ENCODE measurements around the gene VDAC2.
A peak's percentile ranks its signal among the peaks of the same experiment; 100 is the strongest.

VDAC2 gene

GRCh38 chr10:75272094-75272493 is 61.5 kb downstream of the VDAC2 start:
- no peak overlapping the region for H3K27ac ChIP-seq (ENCODE audit: extremely low read depth, low read depth, low read length)
- H3K4me1 ChIP-seq (ENCODE audit: control insufficient read depth, insufficient read depth, low read length), result no peaks in the 10 kb centered on the region
- TF ChIP-seq SP2 (tag by site-specific recombination; IDR thresholded peaks at IDR 0.05), result no peak
- TF ChIP-seq REPIN1 (tag by site-specific recombination; IDR thresholded peaks at IDR 0.05; ENCODE audit: low read depth), result no peak
- TF ChIP-seq ZBTB21 (tag by site-specific recombination; IDR thresholded peaks at IDR 0.05), result no peak
- no peak for TF ChIP-seq ZNF560 (tag by site-specific recombination; IDR thresholded peaks at IDR 0.05; ENCODE audit: borderline replicate concordance)
- no peak for TF ChIP-seq ZNF302 (tag by site-specific recombination; IDR thresholded peaks at IDR 0.05; ENCODE audit: low read depth)
- TF ChIP-seq PRDM6 (tag by site-specific recombination; IDR thresholded peaks at IDR 0.05), result no peak
- TF ChIP-seq ZNF76 (tag by site-specific recombination; IDR thresholded peaks at IDR 0.05; ENCODE audit: borderline replicate concordance, low read depth), result no peak
- TF ChIP-seq MEIS1 (CRISPR knock-in tag; IDR thresholded peaks at IDR 0.05; ENCODE audit: borderline replicate concordance), result no peak
- CTCF ChIA-PET, result no interaction called here
- H3K4me3 ChIP-seq (ENCODE audit: low read depth, low read length), result no peak overlapping the region
- H3K9me3 ChIP-seq (ENCODE audit: control insufficient read depth, insufficient read depth, low read depth, low read length), result no peaks in the 10 kb centered on the region
- POLR2A ChIA-PET, result no interaction called here
- H3K36me3 ChIP-seq (ENCODE audit: control insufficient read depth in 2 of 2, insufficient read depth in 1 of 2, low read length in 2 of 2), result no peaks in the 10 kb centered on the region

- no peak overlapping the region for H3K27ac ChIP-seq (ENCODE audit: extremely low read depth, low read depth, low read length)
- POLR2A ChIA-PET, result no interaction called here
- TF ChIP-seq ZBTB10 (tag by site-specific recombination; IDR thresholded peaks at IDR 0.05) (no peak), ZNF449 (tag by site-specific recombination; IDR thresholded peaks at IDR 0.05) (peak; percentile 91)
- H3K4me1 ChIP-seq (ENCODE audit: control insufficient read depth, insufficient read depth, low read length), result no peaks in the 10 kb centered on the region
- no peaks in the 10 kb centered on the region for H3K9me3 ChIP-seq (ENCODE audit: control insufficient read depth, insufficient read depth, low read depth, low read length)
- H3K36me3 ChIP-seq (ENCODE audit: control insufficient read depth in 2 of 2, insufficient read depth in 1 of 2, low read length in 2 of 2), result no peaks in the 10 kb centered on the region
- CTCF ChIA-PET, result no interaction called here
- no peak overlapping the region for H3K4me3 ChIP-seq (ENCODE audit: low read depth, low read length)
These were observed 62.3 kb downstream of the VDAC2 start for GRCh38 chr10:75272896-75273295.

- ChIA-PET CTCF (no interaction called here), POLR2A (no interaction called here)
- H3K36me3 ChIP-seq (ENCODE audit: control insufficient read depth in 2 of 2, insufficient read depth in 1 of 2, low read length in 2 of 2), result no peaks in the 10 kb centered on the region
- no peak overlapping the region for H3K27ac ChIP-seq (ENCODE audit: extremely low read depth, low read depth, low read length)
- H3K4me1 ChIP-seq (ENCODE audit: control insufficient read depth, insufficient read depth, low read length), result no peaks in the 10 kb centered on the region
- no peak overlapping the region for H3K4me3 ChIP-seq (ENCODE audit: low read depth, low read length)
- no peaks in the 10 kb centered on the region for H3K9me3 ChIP-seq (ENCODE audit: control insufficient read depth, insufficient read depth, low read depth, low read length)
- TF ChIP-seq ZNF146 (tag by site-specific recombination; IDR thresholded peaks at IDR 0.05) (no peak), OSR2 (tag by site-specific recombination; IDR thresholded peaks at IDR 0.05) (no peak), IKZF3 (tag by site-specific recombination; IDR thresholded peaks at IDR 0.05) (no peak), ZNF792 (tag by site-specific recombination; IDR thresholded peaks at IDR 0.05) (no peak), KLF8 (tag by site-specific recombination; IDR thresholded peaks at IDR 0.05) (no peak), ZBTB21 (tag by site-specific recombination; IDR thresholded peaks at IDR 0.05) (no peak), ZNF48 (tag by site-specific recombination; IDR thresholded peaks at IDR 0.05) (no peak)
- TF ChIP-seq, protein P1, sequence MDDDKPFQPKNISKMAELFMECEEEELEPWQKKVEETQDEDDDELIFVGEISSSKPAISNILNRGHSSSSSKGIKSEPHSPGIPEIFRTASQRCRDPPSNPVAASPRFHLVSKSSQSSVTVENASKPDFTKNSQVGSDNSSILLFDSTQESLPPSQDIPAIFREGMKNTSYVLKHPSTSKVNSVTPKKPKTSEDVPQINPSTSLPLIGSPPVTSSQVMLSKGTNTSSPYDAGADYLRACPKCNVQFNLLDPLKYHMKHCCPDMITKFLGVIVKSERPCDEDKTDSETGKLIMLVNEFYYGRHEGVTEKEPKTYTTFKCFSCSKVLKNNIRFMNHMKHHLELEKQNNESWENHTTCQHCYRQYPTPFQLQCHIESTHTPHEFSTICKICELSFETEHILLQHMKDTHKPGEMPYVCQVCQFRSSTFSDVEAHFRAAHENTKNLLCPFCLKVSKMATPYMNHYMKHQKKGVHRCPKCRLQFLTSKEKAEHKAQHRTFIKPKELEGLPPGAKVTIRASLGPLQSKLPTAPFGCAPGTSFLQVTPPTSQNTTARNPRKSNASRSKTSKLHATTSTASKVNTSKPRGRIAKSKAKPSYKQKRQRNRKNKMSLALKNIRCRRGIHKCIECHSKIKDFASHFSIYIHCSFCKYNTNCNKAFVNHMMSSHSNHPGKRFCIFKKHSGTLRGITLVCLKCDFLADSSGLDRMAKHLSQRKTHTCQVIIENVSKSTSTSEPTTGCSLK (tag by site-specific recombination; IDR thresholded peaks at IDR 0.05), result no peak
- TF ChIP-seq, protein P2, sequence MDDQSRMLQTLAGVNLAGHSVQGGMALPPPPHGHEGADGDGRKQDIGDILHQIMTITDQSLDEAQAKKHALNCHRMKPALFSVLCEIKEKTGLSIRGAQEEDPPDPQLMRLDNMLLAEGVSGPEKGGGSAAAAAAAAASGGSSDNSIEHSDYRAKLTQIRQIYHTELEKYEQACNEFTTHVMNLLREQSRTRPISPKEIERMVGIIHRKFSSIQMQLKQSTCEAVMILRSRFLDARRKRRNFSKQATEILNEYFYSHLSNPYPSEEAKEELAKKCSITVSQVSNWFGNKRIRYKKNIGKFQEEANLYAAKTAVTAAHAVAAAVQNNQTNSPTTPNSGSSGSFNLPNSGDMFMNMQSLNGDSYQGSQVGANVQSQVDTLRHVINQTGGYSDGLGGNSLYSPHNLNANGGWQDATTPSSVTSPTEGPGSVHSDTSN (CRISPR knock-in tag; IDR thresholded peaks at IDR 0.05), result no peak
These were observed 65.7 kb downstream of the VDAC2 start for GRCh38 chr10:75276069-75276872.
